Suprapubic skin (tissue), 3 donors: ENCODE results near the gene ACVR1B.
A peak's percentile ranks its signal among the peaks of the same experiment; 100 is the strongest.

Experiments
- EP300 ChIP-seq: sonication (generic); formaldehyde crosslinking; IDR thresholded peaks from one replicate; pipeline ENCODE4 v1.6.1; 2017; ENCODE audit warnings: antibody characterized with exemption
- POLR2A ChIP-seq, 2 donors: fragments of 450-650 bp; IDR thresholded peaks; one replicate each; pipeline ENCODE4 v1.6.1; 2017; ENCODE audit warnings: antibody characterized with exemption in 2 of 2, mild to moderate bottlenecking in 2 of 2, moderate library complexity in 2 of 2
- TF ChIP-seq, protein P1 (sequence below), 2 donors: fragments of 200-600 bp in 1 of 2; fragments of 450-650 bp in 1 of 2; sonication (generic) in 1 of 2; IDR thresholded peaks; one replicate each; pipeline ENCODE4 v1.5.1; 2016 to 2019; ENCODE audit warnings: antibody characterized with exemption in 2 of 2, mild to moderate bottlenecking in 1 of 2, moderate library complexity in 1 of 2

DNA sequence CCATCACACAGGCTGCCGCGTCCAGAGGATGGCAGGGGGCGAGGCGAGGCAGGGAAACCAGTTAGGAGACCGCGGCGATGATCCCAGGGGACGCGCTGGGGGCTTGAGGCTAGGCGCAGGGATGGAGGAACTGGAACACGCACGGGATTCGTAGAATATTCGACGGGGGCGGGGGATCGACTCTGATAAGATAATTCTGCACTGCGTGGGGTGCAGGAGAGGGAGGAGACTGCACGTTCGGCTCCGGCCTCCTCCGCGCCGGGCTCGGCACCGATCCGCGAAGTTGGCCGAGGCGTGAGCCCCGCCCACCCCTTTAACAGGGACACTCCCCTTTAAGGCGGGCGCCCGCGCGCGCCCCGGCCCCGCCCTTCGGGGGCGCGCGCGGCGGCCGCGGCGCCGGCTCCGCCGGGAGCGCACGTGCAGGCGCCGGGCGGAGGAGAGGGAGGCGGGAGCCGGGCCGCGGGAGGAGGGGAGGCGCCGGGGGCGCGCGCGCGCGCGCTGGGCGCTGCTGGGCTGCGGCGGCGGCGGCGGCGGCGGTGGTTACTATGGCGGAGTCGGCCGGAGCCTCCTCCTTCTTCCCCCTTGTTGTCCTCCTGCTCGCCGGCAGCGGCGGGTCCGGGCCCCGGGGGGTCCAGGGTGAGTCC, at the start of gene ACVR1B:
- TF ChIP-seq, protein P1, sequence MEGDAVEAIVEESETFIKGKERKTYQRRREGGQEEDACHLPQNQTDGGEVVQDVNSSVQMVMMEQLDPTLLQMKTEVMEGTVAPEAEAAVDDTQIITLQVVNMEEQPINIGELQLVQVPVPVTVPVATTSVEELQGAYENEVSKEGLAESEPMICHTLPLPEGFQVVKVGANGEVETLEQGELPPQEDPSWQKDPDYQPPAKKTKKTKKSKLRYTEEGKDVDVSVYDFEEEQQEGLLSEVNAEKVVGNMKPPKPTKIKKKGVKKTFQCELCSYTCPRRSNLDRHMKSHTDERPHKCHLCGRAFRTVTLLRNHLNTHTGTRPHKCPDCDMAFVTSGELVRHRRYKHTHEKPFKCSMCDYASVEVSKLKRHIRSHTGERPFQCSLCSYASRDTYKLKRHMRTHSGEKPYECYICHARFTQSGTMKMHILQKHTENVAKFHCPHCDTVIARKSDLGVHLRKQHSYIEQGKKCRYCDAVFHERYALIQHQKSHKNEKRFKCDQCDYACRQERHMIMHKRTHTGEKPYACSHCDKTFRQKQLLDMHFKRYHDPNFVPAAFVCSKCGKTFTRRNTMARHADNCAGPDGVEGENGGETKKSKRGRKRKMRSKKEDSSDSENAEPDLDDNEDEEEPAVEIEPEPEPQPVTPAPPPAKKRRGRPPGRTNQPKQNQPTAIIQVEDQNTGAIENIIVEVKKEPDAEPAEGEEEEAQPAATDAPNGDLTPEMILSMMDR (IDR thresholded peaks at IDR 0.05) = no peak
- TF ChIP-seq POLR2A (IDR thresholded peaks at IDR 0.05) (peak in 1 of 2 donors; percentile 62), EP300 (no peak)
